NT2/D1 (cell line): Measurements from ENCODE around the gene B2M.

Experiments
- SUZ12 ChIP-seq: IDR thresholded peaks from 2 replicates; pipeline ENCODE4 v1.6.1; 2011; ENCODE audit not compliant: insufficient read length, insufficient read depth; ENCODE audit errors: extremely low read depth
- YY1 ChIP-seq: IDR thresholded peaks from 2 replicates; pipeline ENCODE4 v1.6.1; 2011; ENCODE audit not compliant: insufficient read length, insufficient read depth
- ZNF274 ChIP-seq: IDR thresholded peaks from 2 replicates; pipeline ENCODE4 v1.6.1; 2011; ENCODE audit warnings: mild to moderate bottlenecking, low read depth, low read length

- TF ChIP-seq SUZ12 (no peak), YY1 (no peak), ZNF274 (no peak)
Measured at GRCh38 chr15:44735482-44736180, 24.3 kb downstream of the B2M start.
